Epidermal melanocyte (primary cell): Measurements from ENCODE around the gene BMAL1.

ENCODE experiments used
- DNase-seq: peaks from one replicate; pipeline ENCODE4 v3.0.0; 2011; ENCODE audit warnings: low spot score; ENCODE audit not compliant: insufficient read length

Gene BMAL1

GRCh38 chr11:13290221-13290980 is 12.8 kb downstream of the BMAL1 start:
- DNase-seq: no peak

- no peak for DNase-seq
These were observed 13.8 kb downstream of the BMAL1 start for GRCh38 chr11:13291361-13291760.

- DNase-seq: no peak
These were observed 14.2 kb downstream of the BMAL1 start for GRCh38 chr11:13291800-13292199.

- no peak for DNase-seq
These were observed 15.4 kb downstream of the BMAL1 start for GRCh38 chr11:13292970-13293369.

- DNase-seq: no peak
These were observed 16.6 kb downstream of the BMAL1 start for GRCh38 chr11:13294178-13294577.

GRCh38 chr11:13294771-13295579 is 17.4 kb downstream of the BMAL1 start:
- no peak for DNase-seq

- no peak for DNase-seq
These were observed 19.8 kb downstream of the BMAL1 start for GRCh38 chr11:13297308-13297916.

- DNase-seq: no peak
These were observed 20.3 kb downstream of the BMAL1 start for GRCh38 chr11:13297917-13298356.

- no peak for DNase-seq
These were observed 21.2 kb downstream of the BMAL1 start for GRCh38 chr11:13298765-13299164.

- no peak for DNase-seq
These were observed 23.9 kb downstream of the BMAL1 start for GRCh38 chr11:13301522-13301921.

- DNase-seq: no peak
These were observed 24.9 kb downstream of the BMAL1 start for GRCh38 chr11:13302420-13302958.

- DNase-seq: no peak
These were observed 26.4 kb downstream of the BMAL1 start for GRCh38 chr11:13303668-13304649.

GRCh38 chr11:13304655-13305335 is 27.2 kb downstream of the BMAL1 start:
- no peak for DNase-seq

GRCh38 chr11:13308704-13309103 is 31.1 kb downstream of the BMAL1 start:
- DNase-seq: no peak

GRCh38 chr11:13309156-13309555 is 31.6 kb downstream of the BMAL1 start:
- DNase-seq: no peak

GRCh38 chr11:13310443-13310842 is 32.9 kb downstream of the BMAL1 start:
- DNase-seq: no peak

GRCh38 chr11:13311570-13311969 is 34.0 kb downstream of the BMAL1 start:
- no peak for DNase-seq

- no peak for DNase-seq
These were observed 35.6 kb downstream of the BMAL1 start for GRCh38 chr11:13313005-13313819.

- no peak for DNase-seq
These were observed 37.2 kb downstream of the BMAL1 start for GRCh38 chr11:13314676-13315394.
